ENCODE results near the gene CDK14. TPM values are rescaled to one million over a fixed set of nuclear protein-coding genes. Genes with fewer than 3 reads are reported as not detected.

Gene CDK14
- total and polyA plus RNA-seq, 2 of the 8 experiments (the other 6 are each of a cell fraction or from before 2014, with no cell fraction given) = 5.5 to 47.3 TPM

- TF ChIP-seq HDAC2 (IDR thresholded peaks at IDR 0.05; ENCODE audit: borderline replicate concordance in 1 of 2, low read depth in 2 of 2, low read length in 2 of 2) = no peak
These were observed 304.7 kb downstream of the CDK14 start (continued) for GRCh38 chr7:90900628-90901356.
